GM18858 (cell line): ENCODE data around the gene MCF2L2.

Source experiments
- ATAC-seq: cut with Tn5 transposase; IDR thresholded peaks from one replicate; pipeline ENCODE4 v1.9.1; 2021; ENCODE audit not compliant: unreplicated experiment

The MCF2L2 gene

DNA sequence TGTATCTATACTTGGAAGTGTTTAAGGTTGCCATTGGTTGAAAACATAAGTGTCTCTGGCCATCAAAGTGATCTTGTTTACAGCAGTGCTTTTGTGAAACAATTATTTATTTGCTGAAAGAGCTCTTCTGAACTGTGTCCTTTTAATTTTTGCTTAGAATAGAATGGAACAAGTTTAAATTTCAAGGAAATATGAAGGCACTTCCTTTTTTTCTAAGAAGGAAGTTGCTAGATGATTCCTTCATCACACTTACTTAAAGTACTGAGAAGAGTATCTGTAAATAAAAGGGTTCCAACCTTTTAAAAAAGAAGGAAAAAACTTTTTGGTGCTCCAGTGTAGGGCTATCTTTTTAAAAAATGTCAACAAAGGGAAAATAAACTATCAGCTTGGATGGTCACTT lies 155.6 kb downstream of the MCF2L2 start:
- ATAC-seq: no peak

DNA sequence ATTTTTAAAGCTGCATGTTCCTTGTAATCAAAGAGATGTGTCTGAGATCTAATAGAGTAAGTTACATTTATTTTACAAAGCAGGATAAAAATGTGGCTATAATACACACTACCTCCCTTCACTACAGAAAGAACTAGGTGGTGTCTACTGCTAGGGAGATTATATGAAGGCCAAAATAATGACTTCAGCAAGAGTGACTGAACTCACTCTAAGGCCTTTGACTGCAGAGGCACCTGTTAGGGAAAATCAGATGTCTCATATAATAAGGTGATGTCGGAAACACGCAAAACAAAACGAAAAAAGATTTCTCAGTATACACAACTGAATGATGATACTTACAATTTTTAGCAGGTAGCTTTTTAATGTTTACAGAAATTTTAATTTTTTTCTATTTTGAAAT lies 156.3 kb downstream of the MCF2L2 start:
- no peak for ATAC-seq

DNA sequence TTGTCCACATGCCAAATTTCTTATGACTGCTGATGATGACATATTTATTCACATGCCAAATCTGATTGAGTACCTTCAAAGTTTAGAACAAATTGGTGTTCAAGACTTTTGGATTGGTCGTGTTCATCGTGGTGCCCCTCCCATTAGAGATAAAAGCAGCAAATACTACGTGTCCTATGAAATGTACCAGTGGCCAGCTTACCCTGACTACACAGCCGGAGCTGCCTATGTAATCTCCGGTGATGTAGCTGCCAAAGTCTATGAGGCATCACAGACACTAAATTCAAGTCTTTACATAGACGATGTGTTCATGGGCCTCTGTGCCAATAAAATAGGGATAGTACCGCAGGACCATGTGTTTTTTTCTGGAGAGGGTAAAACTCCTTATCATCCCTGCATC lies 158.1 kb downstream of the MCF2L2 start:
- no peak for ATAC-seq

DNA sequence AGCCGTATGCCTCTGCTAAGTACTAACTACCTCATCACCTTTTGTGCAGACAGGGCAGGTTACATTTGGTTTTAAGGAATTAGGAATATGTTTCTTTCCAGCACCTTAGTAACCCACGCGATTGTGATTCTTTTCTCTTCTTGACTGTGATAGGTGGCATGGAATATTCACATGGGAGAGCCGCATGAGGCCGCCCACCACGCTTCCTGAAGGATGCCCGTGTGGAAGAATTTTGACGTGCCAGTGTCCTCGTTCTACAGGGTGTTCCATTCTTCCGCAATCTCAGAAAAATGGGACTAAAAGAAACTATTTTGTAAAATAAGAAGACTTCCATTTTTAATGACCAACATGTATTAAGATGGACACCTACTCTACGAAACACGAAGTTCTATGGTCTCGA lies 159.1 kb downstream of the MCF2L2 start:
- no peak for ATAC-seq

DNA sequence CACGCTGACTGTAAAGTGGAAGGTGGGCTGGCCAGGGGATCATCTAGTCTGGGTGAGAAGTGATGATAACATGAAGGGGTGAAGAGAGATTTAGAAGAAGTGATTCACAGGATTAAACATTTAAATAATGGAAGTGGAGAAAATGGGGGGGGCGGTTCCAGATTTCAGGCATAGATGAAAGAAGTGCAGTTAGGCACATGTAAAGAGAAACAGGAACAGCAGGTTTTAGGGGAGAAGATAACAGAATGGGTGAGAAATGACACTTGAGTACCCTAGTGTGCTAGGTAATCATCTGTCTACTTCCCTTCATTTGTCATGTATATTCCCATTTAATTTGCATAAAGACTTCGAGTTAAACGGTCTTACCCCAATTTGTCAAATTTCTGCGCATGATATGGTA lies 160.1 kb downstream of the MCF2L2 start:
- no peak for ATAC-seq

DNA sequence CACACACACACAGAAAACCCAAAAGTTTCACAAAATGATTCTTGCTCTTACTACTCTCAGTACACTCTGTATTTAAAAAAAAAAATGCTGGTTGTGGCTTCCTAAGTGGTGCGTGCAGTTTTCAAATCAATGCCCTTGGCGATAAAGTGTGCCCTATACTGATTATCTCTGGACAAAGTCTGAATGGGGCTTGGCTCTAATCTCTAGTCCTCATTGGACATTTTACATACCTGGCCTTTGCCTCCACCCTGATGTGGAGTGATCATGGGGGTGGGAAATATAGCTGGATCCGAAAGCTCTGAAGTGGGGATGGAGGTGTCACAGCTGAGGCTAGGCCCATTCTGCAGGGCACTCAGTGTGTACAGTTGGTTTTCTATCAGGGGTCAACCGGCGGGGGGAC lies 161.3 kb downstream of the MCF2L2 start:
- no peak for ATAC-seq

DNA sequence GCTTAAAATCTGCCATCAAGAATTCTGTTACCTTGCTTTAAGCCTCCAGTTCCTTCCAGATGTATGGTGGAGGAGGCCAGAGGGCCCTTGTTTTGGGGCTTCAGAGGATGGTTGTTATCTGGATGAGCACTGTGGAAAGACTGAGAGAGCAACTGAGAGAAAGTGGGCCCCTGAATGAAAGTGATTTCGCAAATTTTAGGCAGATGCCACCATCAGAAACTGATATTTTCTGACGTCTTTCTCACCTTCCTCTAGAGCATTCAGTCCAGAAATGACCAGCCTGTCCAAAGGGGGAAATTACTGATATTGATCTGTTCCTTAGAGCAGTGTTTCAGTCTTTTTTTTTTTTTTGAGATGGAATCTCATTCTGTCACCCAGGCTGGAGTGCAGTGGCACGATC lies 162.0 kb downstream of the MCF2L2 start:
- no peak for ATAC-seq

DNA sequence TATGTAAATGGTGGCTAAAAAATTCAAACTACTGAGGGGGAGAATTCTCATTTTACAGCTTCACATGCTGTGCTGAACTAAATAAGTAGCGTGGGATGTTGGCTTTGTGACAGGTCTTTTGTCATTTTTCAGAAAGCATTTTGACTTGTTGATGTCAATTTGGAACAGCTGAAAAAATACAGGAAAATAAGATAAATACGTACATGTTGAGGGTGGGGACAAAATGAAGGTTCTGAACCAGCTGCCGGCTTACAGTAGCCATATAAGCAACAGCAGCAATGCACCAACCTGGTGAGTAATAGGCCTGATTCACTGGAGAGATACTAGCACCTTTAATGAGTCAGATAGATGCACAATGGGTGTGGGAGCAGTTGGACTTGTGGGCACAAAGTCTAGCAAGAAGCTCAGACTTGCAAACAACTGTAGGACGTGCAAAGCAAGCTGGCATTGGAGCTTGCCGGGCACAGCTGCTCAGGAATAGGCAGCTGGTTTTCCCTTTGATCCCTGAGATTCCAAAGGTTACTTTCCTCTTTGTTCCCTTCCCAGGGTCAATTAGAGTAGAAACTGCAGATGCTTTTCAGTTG lies 162.5 kb downstream of the MCF2L2 start:
- ATAC-seq: no peak

DNA sequence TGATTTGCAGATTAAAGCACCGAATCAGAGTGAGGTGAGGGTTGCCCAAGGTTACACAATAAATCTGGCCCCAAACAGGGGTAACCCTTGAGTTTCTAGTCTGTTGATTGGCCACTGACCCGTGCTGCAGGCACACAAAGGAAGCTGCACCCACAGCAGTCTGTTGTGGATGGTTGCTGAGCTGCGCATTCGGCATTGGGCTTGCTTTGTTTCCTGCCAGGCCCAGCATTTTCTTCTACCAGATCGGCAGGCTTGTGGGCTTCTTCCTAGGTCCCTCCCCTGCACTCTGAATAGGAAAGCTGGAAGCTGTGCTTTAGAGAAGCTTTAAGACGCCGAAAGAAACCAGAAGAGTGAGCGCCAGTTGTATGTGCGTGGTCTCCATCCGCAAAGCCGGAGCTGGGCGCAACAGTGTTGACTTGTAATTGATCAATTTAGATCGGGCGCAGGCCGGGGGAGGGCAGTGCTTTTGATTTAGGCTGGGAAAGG lies 163.2 kb downstream of the MCF2L2 start:
- no peak for ATAC-seq

DNA sequence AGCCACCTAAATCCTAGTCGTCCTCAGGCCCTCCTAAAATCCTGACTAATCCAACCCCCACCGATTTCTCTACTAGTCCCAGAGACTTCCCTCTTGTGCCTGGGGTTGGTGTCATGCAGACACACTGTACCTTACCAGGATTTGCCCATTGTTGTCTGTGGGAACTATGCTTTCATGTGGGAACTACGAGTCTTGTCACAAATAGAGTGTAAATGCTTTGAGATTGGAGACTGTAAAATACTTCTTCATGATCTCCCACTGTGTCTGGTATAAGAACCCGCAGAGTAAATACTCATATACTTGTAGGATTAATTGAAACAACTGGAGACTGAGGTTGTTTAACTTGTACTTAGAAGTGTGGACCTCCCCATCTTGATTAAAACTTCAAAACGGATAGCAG lies 164.2 kb downstream of the MCF2L2 start:
- ATAC-seq: no peak

DNA sequence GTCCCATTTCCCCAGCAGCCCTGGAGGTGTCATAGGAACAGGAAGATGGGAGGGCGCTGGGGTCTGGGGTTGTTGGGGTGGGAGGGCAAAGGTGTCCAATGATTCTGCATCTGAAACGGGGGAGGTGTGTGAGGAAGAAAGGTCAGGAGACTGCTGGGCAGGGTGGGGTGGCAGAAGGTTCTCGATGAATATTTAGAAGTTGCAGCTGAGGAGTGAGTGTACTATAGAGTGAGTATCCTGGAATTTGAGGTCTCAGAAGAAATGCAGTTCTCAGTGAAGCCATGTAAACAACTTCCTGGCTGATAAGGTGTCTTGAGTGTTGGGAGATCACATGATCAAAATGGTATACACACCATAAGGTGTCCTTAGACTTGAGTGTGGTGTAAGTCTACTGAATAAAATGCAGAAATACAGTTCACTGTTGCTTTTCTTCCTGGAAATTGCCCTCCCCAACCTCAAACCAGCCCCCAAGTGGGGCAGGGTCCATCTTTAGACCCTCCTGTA lies 165.5 kb downstream of the MCF2L2 start:
- ATAC-seq: no peak

DNA sequence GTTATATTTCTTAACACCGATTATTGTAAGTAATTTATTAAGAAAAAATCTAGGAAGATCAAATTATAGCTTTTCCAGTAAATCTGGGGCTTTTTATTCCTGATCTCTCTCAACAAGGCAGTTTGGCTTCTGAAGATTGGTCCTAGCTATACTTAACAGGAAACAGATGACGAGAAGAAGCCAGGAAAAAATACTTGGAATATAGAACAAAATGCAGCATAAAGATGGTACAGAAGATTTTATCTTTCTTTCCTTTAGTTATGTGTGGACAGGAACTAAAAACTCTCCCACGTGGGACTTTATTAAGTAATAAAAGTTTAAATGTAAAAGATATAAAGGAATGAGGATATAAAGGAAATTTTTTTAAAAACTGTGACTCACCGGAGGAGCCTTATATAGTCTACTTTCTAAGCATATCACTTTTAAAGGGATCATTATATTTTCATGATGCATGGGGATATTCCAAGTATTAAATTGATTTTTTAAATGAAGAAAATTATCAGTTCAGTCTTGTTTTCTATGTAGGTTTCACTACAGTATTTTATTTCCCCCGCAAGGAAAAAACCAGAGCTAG lies 167.2 kb downstream of the MCF2L2 start:
- no peak for ATAC-seq

DNA sequence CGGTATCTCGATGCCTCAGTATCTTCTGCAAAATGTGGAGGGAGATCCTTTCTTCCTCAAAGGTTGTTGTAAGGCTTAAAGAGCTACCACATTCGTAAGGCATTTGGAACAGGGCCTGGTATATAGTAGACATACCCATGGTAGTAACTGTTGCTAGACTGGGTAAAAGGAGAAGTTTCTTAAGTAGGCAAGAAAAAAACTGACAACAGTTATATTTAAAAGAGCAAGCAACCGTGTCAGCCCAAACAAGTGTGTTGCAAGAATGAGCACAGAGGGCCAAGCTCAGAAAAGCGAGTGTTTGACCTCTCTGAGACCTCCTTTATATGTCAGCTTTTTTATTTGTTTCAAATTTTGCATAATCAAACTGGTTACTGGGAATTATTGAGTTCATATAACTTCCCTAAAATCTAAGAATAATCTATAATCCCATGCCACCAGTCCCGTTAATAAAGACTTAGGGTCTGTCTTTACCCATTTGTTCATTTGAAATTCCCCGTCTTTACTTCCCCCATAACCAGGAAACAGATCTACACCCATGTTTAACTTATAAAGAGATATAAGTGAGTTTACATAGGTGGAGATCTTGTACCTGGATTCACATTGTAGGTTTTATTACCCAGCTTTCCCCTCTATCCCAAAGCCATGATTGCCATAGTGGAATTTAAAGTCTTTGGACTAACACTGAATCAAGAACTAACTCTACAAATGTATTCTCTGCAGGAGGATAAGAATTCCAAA lies 168.1 kb downstream of the MCF2L2 start:
- no peak for ATAC-seq

DNA sequence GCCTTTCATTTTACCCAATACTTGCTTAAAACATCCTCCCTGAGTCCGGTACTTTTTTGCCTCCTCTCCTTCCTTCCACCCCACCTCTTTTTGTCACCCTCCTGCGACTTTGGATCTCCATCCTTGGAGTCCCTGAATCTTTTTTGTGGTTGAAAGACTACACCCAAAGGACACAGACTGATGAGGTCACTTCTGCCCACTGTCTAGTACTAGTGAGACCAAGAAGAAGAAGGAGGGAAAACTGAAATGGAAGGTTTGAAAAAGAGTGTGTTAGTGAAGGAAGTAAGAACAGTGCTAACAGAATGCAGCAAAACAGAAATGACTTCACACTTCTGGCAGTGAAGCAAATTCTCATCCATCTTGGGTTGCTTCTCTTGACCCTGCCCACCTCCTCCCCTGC lies 168.8 kb downstream of the MCF2L2 start:
- no peak for ATAC-seq

DNA sequence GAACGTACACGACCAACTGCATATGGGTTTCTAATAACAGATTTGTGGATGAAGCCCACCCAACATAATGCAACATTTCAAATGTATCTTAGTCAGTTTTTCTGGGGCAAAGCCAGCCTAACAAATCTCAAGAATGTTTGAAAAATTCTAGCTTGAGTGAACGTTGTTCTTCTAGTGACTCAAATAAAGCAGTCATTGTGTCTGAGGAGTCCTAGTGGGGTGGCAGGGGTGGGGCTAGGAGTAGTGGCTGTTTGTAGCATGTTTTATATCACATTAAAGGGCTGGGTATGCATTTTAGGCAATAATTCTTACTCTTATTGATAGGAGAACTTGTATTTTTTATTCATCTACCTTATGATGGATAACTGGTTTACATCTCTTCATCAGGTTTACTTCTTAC lies 169.3 kb downstream of the MCF2L2 start:
- no peak for ATAC-seq

DNA sequence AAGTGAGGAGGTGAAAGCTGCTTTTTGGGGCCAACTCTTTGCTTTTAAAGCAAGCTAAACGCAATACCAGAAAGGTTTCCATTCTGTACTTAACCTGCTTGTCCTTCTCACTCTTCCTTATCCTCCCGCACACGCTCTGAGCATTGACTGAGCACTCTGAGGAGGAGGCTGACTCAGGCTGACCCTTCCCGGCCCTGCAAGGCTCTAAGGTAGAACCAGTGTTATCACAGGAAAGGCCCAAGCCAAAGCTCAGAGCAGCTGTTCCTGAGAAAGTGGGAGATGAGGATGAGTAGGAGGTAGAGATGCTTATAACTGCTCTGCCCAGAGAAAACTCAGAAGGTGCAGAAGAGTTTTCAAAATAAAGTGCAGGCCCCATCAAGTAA lies 173.1 kb downstream of the MCF2L2 start:
- ATAC-seq: no peak

DNA sequence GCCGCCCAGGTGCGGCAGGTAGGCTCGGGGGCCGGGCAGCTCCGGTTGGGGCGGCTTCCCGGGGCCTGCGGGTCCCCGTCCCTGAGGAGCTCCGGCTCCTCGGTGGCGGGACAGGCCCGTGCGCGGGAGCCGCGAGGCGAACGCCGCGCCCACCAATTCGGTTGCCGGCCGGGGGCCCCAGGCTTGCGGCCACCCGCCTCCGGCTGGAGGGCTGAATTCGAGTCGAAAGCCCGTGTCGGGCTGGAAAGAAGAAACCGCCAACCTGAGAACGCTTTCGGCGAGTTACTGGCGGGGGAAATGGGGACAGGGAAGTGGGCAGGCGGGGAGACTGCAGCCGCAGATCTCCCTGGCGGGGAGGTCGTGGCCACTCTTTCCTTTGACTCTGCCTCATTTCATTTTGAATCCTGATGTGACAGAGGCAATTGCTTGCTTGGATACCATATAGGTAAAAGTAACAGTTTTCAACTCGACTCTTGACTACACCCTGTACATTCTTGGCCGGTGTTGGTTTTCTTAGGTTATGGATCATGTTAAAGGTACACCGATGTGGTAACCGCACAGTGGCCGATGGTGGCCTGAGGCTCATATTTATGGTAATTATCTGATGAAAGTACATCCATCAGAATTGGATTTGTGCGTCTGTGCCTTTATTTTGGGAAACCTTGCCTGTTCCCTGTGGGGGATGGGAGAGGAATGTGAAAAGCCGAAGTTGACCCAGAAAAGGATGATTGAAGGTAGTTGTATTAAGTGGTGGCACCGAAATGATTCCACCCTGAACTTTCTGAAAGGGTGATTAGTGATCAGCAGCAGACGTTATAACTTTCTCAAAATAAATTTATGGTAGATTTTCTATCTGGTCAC lies 173.7 kb downstream of the MCF2L2 start:
- no peak for ATAC-seq

DNA sequence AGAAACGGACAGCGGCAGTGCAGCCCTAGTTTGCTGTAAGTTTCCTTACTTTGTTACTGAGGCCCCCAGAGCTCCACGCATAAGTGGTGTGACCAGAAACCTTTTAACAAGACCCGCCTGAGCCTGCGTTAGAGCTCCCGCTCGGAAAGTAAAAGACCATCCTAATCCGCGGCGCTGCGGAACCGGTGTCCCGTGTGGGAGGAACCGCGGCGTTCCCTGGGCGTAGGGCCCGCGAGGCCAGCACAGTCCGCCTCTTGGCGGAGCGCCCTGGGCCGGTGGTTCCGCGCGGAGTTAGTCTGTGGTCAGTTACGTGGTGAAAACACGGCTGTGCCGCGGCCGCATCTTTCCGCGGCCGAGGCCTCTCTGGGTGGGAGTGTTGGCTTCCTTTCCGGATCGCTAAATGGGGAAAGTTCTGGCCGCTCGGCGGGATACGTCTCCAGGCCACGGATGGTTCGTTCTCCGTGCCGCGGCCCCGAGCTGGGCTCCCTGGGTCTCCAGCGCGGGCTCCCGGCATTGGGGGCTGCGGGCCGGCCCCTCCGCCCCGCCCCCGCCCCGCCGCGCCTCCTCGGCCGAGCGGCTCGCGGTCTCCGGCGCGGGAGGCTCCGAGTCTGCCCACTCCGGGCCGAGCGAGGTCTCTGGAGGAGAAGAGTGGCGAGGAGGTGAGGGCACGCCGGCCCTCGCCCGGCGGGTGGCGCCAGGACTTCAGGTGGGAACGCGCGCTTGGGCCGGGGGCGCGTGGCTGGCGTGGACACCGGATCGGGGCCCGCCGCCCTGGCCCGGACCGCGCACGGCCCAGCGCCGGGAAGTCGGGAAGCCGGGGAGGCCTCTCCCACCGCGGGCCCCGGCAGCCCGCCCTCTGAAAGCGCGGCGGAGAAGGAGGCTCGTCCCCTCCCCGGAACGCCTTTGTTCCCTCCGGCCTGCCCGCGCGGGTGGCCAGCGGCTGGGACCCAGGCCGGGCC lies 174.6 kb downstream of the MCF2L2 start:
- ATAC-seq: no peak

DNA sequence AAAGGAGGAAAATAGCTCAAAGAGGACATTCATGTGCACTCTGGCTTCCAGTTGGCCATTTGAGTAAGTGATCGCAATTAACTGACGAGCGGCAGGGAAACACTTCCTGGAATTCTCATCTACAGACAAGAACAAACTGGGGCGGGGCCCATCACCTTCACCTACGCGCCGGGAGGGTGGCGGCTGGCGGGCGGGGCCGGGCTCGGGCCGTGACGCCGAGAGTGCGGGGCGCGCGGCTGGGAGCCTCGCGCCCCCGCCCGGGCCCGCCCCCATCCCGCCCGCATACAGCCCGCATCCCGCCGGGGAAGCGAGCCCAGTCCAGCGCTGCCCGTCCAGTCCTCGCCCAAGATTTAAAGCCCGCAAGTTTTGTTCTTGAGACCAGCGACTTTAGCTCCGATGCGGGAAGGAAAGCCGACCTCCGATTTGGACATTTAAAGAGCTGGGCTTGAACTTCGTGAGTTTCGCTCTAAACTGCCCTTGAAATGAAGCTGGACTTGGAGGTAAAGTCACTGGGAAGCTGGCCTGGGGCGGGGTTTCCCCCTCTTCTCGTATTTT lies 175.4 kb downstream of the MCF2L2 start, which contains the start of gene B3GNT5:
B3GNT5 (plus strand) TSS at position 281 of the 555 bp plus-strand sequence. CDS start 16,546 bp downstream, outside the sequence.
- ATAC-seq: no peak
